ENCODE data around the gene P4HA1.
"Not testable (repeated sequence)": the region's sequence is repeated elsewhere in the genome, so short reads cannot be mapped to it uniquely, and the experiment has no call there.

The P4HA1 gene

GRCh38 chr10:73096449-73097304 is at the start of gene P4HA1:
P4HA1 (minus strand) TSS chr10:73096866; CDS start chr10:73074883, 21,983 bp downstream.
- in situ Hi-C loops (cut with MboI; ENCODE audit: low sequenced_read_pairs) = no loop called here

GRCh38 chr10:73141603-73142002 is 44.9 kb upstream of the P4HA1 start:
- in situ Hi-C loops (cut with MboI; ENCODE audit: low sequenced_read_pairs) = no loop called here

GRCh38 chr10:73139251-73139650 is 42.6 kb upstream of the P4HA1 start:
- in situ Hi-C loops (cut with MboI; ENCODE audit: low sequenced_read_pairs) = no loop called here

- in situ Hi-C loops (cut with MboI; ENCODE audit: low sequenced_read_pairs) = no loop called here
These were observed 40.0 kb upstream of the P4HA1 start for GRCh38 chr10:73136627-73137026.

GRCh38 chr10:73134727-73135126 is 38.1 kb upstream of the P4HA1 start:
- in situ Hi-C loops (cut with MboI; ENCODE audit: low sequenced_read_pairs) = no loop called here

GRCh38 chr10:73131913-73132686 is 35.4 kb upstream of the P4HA1 start:
- in situ Hi-C loops (cut with MboI; ENCODE audit: low sequenced_read_pairs) = no loop called here

GRCh38 chr10:73131301-73131700 is 34.6 kb upstream of the P4HA1 start:
- in situ Hi-C loops (cut with MboI; ENCODE audit: low sequenced_read_pairs) = no loop called here

GRCh38 chr10:73126343-73126742 is 29.7 kb upstream of the P4HA1 start:
- in situ Hi-C loops (cut with MboI; ENCODE audit: low sequenced_read_pairs) = no loop called here

GRCh38 chr10:73119952-73120351 is 23.3 kb upstream of the P4HA1 start:
- in situ Hi-C loops (cut with MboI; ENCODE audit: low sequenced_read_pairs) = no loop called here

- in situ Hi-C loops (cut with MboI; ENCODE audit: low sequenced_read_pairs) = no loop called here
These were observed 22.8 kb upstream of the P4HA1 start for GRCh38 chr10:73119457-73119856.

GRCh38 chr10:73117976-73118743 is 21.5 kb upstream of the P4HA1 start:
- in situ Hi-C loops (cut with MboI; ENCODE audit: low sequenced_read_pairs) = no loop called here

GRCh38 chr10:73116017-73116416 is 19.4 kb upstream of the P4HA1 start:
- in situ Hi-C loops (cut with MboI; ENCODE audit: low sequenced_read_pairs) = no loop called here

- in situ Hi-C loops (cut with MboI; ENCODE audit: low sequenced_read_pairs) = no loop called here
These were observed 16.9 kb upstream of the P4HA1 start for GRCh38 chr10:73113551-73113950.

GRCh38 chr10:73112032-73112431 is 15.4 kb upstream of the P4HA1 start:
- in situ Hi-C loops (cut with MboI; ENCODE audit: low sequenced_read_pairs) = not testable (repeated sequence)

- in situ Hi-C loops (cut with MboI; ENCODE audit: low sequenced_read_pairs) = no loop called here
These were observed 13.7 kb upstream of the P4HA1 start, which contains the start of gene NUDT13 for GRCh38 chr10:73110345-73110849. NUDT13 (plus strand) TSS chr10:73110455; CDS start chr10:73114366, 3,911 bp downstream.

GRCh38 chr10:73109248-73109652 is 12.6 kb upstream of the P4HA1 start:
- in situ Hi-C loops (cut with MboI; ENCODE audit: low sequenced_read_pairs) = not testable (repeated sequence)

- in situ Hi-C loops (cut with MboI; ENCODE audit: low sequenced_read_pairs) = no loop called here
These were observed 9.6 kb upstream of the P4HA1 start for GRCh38 chr10:73106301-73106700.

- in situ Hi-C loops (cut with MboI; ENCODE audit: low sequenced_read_pairs) = no loop called here
These were observed 2.5 kb upstream of the P4HA1 start for GRCh38 chr10:73099141-73099540.

- in situ Hi-C loops (cut with MboI; ENCODE audit: low sequenced_read_pairs) = no loop called here
These were observed 622 bp upstream of the P4HA1 start for GRCh38 chr10:73097305-73097670.

GRCh38 chr10:73096041-73096448 is 621 bp downstream of the P4HA1 start:
- in situ Hi-C loops (cut with MboI; ENCODE audit: low sequenced_read_pairs) = no loop called here

- in situ Hi-C loops (cut with MboI; ENCODE audit: low sequenced_read_pairs) = no loop called here
These were observed 1.1 kb downstream of the P4HA1 start for GRCh38 chr10:73095481-73096021.
